Measurements from ENCODE around the gene NUP188.

DNA sequence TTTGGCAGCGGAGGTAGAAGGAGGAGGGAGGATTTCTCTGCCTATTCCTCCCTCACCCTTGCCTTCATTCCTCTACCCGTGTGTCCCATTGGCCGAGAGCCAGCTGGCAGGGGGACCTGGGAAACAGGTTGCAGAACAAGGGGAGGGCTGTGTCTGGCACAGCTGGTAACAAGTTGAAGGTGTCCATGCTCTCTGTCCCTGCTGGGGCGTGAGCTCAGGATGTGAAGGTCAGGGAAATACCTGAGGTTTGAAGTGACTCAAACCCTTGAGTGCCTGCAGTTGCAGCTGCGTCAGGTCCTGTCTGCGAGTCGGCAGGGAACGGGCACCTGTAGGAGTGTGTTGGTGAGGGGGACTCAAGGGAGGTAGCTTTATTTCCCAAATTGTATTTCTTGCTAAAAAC, 105.1 kb downstream of the NUP188 start:
- TF ChIP-seq, protein P1, sequence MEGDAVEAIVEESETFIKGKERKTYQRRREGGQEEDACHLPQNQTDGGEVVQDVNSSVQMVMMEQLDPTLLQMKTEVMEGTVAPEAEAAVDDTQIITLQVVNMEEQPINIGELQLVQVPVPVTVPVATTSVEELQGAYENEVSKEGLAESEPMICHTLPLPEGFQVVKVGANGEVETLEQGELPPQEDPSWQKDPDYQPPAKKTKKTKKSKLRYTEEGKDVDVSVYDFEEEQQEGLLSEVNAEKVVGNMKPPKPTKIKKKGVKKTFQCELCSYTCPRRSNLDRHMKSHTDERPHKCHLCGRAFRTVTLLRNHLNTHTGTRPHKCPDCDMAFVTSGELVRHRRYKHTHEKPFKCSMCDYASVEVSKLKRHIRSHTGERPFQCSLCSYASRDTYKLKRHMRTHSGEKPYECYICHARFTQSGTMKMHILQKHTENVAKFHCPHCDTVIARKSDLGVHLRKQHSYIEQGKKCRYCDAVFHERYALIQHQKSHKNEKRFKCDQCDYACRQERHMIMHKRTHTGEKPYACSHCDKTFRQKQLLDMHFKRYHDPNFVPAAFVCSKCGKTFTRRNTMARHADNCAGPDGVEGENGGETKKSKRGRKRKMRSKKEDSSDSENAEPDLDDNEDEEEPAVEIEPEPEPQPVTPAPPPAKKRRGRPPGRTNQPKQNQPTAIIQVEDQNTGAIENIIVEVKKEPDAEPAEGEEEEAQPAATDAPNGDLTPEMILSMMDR (IDR thresholded peaks at IDR 0.05): no peak
- TF ChIP-seq EZH2phosphoT487 (IDR thresholded peaks at IDR 0.05) (no peak), EZH2 (IDR thresholded peaks at IDR 0.05) (no peak)
